GM19455 (cell line): ENCODE results near the gene TBCB.
"Not testable (repeated sequence)": the region's sequence is repeated elsewhere in the genome, so short reads cannot be mapped to it uniquely, and the experiment has no call there.

ENCODE experiments used
- ATAC-seq: cut with Tn5 transposase; IDR thresholded peaks from one replicate; pipeline ENCODE4 v1.9.1; 2021; ENCODE audit not compliant: unreplicated experiment

TBCB gene

DNA sequence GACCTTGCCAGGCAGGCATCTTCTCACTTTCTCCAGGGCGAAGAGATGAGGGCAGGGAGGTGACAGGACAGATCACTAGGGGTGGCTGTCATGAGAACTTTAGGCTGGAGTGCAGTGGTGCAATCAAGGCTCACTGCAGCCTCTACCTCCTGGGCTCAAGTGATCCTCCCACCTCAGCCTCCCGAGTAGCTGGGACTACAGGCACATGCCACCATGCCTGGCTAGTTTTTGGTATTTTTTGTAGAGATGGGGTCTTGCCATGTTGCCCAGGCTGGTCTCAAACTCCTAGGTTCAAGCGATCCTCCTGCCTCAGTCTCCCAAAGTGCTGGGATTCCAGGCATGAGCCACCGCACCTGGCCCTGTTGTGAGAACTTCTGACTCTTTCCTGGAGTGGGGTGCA lies 19.6 kb downstream of the TBCB start:
- ATAC-seq = not testable (repeated sequence)

DNA sequence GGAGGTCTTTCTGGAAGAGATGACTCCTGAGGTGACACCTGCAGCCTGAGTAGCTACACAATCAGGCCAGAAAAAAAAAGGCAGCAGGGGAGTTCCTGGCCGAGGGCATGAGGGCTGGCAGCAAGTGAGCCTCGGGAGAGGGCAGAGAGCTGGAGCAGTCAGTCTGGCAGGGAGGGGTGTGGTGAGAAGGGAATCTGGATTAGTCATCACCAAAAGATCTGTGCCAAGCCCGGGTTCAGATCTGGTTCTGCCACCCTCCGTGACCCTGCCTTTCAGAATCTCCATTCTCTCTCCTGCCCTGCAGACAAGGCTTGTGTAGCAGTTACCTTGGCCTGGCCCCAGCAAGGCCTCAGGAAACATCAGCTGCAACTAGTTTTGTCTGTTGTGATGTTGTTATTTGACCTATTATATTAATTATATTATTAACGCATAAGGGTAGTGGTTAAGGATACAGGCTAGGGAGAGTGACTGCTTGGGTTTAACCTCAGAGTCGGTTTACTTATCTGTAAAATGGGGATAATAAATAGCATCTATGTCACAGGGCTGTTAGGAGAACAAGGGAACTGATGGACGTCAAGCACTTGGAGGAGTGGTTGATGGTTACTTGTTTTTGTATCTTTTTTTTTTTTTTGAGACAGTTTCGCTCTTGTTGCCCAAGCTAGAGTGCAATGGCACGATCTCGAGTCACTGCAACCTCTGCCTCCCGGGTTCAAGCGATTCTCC lies 21.9 kb downstream of the TBCB start:
- no peak for ATAC-seq

DNA sequence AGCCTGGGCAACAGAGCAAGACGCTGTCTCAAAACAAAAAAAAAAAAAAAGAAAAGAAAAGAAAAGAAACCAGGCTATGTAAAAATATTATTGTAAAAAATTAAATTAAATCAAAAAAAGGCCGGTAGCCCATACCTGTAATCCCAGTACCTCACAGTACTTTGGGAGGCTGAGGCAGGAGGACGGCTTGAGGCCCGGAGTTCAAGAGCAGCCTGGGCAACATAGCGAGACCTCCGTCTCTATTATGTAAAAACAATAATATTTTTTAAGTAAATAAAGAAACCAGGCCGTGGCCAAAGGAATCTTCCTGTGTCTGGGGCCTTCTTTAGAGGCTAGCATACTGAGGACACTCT lies 23.8 kb downstream of the TBCB start:
- no peak for ATAC-seq

- ATAC-seq = peak; percentile 77
Observed at GRCh38 chr19:36139473-36140303, 24.4 kb downstream of the TBCB start, which contains the start of gene CAPNS1. Gene CAPNS1, plus strand, starts transcription at chr19:36140066. Its CDS starts 946 bp downstream, at chr19:36141012.

- peak; percentile 4 for ATAC-seq
Observed at GRCh38 chr19:36140304-36141038, 25.2 kb downstream of the TBCB start.

DNA sequence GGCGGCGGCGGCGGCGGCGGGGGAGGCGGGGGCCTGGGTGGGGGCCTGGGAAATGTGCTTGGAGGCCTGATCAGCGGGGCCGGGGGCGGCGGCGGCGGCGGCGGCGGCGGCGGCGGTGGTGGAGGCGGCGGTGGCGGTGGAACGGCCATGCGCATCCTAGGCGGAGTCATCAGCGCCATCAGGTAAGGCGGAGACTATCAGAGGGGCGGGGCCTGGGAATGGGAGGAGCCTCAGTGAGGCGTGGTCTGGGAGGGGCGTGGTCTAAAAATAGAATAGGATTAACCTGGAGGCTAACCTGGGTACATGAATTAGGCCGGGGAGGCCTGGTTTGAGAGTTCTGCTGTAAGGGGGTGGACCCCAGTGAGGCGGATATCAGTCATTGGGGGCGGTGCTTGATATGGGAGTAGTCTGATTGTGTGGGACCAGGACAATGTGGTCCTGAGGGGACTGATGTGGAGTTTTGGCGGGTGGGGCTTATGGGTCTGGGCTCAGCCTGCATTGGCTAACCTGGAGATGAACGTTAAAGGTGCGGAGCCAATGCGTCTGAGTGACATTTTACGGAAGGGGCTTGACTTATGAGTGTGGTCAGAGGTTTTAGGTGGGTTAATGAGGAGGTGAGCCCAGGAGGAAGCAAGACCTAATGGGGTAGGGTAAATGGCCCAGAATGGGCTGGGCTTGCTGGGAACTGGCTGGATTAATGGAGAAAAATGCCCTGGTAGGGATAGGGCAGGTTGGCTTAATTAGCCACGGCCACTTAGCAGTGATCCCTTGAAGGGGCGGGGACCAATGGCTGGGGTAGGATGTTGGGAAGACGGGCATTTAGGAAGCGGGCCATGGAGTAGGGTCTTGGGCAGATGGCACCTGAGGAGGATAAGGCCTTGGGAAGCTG lies 26.0 kb downstream of the TBCB start:
- ATAC-seq = peak; percentile 33

- no peak for ATAC-seq
Observed at GRCh38 chr19:36142046-36142445, 26.8 kb downstream of the TBCB start.

GRCh38 chr19:36142496-36142895 lies 27.2 kb downstream of the TBCB start:
- ATAC-seq = no peak

GRCh38 chr19:36144624-36145023 lies 29.4 kb downstream of the TBCB start:
- ATAC-seq = no peak

DNA sequence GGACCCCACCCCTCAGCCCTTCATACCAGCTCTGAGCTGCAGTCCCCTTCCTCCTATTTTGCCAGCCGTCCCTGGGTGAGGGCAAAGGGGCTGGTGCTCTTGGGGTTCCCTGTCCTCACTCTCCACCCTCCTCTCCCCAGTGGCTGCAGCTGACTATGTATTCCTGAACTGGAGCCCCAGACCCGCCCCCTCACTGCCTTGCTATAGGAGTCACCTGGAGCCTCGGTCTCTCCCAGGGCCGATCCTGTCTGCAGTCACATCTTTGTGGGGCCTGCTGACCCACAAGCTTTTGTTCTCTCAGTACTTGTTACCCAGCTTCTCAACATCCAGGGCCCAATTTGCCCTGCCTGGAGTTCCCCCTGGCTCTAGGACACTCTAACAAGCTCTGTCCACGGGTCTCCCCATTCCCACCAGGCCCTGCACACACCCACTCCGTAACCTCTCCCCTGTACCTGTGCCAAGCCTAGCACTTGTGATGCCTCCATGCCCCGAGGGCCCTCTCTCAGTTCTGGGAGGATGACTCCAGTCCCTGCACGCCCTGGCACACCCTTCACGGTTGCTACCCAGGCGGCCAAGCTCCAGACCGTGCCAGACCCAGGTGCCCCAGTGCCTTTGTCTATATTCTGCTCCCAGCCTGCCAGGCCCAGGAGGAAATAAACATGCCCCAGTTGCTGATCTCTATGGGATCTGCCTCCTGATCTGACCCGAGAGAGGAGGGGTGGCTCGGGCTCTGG lies 34.6 kb downstream of the TBCB start:
- no peak for ATAC-seq

GRCh38 chr19:36150586-36150985 lies 35.3 kb downstream of the TBCB start:
- no peak for ATAC-seq

DNA sequence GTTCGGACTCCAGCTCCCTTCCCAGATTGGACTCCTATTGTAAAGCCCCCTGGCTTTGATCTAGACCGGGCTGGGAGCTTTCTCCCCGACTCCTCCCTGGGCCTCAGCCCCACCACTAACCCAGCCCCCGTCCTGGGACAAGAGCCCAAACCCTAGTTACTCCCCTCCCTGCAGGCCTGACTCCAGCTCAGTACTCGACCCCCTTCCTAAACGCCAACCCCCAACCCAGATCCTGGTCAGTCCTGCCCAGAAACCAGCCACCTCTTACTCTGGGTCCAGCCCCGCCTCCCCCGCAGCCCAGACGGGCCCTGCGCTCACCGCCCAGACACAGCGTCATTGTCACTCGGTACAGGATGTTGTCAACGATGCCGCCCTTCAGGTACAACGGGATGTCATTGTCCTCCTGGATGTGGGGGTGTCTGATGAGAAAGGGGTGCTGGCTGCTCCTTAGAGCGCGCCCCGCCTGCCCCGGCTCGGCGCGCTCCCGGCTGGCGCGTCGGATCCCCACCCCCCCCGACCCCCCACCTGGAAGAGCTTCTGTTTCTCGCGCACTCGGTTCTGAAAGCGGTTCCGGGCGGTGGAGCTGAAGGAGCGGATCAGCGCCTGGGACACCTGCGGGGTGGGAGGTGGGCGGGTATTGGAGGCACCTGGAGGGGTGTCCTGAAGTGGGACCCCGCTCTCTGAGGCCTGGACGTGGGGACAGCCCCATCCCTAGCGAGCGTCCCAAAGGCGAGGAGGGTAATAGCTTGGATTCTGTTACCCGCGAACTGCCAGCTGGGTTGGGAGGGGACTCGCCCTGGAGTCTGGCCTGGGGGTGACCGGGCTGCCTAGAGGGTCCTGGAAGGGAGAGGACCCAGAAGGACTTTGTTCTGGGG lies 36.1 kb downstream of the TBCB start:
- ATAC-seq = no peak

DNA sequence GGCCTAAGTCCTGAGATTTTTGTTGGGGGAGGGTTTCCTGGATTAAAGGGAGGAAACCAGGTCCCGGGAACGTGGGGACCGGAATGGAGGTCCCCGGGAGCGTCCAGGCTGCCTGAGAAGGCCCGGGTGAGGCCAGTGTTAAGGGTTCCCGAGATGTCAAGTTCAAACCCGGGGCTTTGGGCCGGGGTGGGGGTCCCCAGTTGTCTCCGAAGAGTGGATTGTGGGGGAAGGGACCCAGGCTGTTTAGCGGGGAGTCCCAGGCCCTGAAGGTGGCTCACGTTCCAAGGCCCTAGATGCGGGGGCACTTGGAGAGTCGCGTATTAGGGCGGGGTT lies 36.7 kb downstream of the TBCB start:
- no peak for ATAC-seq

- no peak for ATAC-seq
Observed at GRCh38 chr19:36152352-36153091, 37.3 kb downstream of the TBCB start, which contains the start of gene COX7A1. Gene COX7A1, minus strand, starts transcription at chr19:36152447. Its CDS starts 40 bp downstream, at chr19:36152407.

GRCh38 chr19:36153126-36153525 lies 37.9 kb downstream of the TBCB start:
- no peak for ATAC-seq

- no peak for ATAC-seq
Observed at GRCh38 chr19:36160821-36161596, 45.7 kb downstream of the TBCB start.

DNA sequence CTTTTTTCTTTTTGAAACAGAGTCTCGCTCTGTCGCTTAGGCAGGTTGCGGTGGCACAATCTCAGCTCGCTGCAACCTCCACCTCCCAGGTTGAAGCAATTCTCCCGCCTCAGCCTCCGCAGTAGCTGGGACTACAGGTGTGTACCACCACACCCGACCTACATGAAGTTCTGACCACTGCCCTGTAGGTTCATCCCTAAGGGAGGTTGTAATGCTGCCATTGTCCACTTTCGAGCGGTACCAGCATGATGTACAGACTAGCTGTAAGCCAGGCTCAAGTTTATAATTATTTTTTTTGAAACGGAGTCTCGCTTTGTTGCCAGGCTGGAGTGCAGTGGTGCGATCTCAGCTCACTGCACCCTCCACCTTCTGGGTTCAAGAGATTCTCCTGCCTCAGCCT lies 48.5 kb downstream of the TBCB start:
- no peak for ATAC-seq
